HepG2 (cell line): ENCODE measurements around the gene ALKBH5. TPM values are rescaled to one million over a fixed set of nuclear protein-coding genes. Genes with fewer than 3 reads are reported as not detected.

ENCODE experiments used
- DMAP1 ChIP-seq: IDR thresholded peaks from 2 replicates; pipeline ENCODE4 v1.6.1; 2016
- ELF4 ChIP-seq: sonication (generic); formaldehyde crosslinking; IDR thresholded peaks from 2 replicates; pipeline ENCODE4 v1.5.0; 2020; ENCODE audit warnings: missing genetic modification reagents, mild to moderate bottlenecking, moderate library complexity, borderline replicate concordance
- HOXA3 ChIP-seq: sonication (generic); formaldehyde crosslinking; IDR thresholded peaks from 2 replicates; pipeline ENCODE4 v1.5.0; 2020; ENCODE audit warnings: missing genetic modification reagents
- NCOA1 ChIP-seq: sonication (generic); formaldehyde crosslinking; IDR thresholded peaks from 2 replicates; pipeline ENCODE4 v1.9.0; 2021; ENCODE audit warnings: missing genetic modification reagents
- PITX1 ChIP-seq: sonication (generic); formaldehyde crosslinking; IDR thresholded peaks from 2 replicates; pipeline ENCODE4 v1.5.1; 2020; ENCODE audit warnings: mild to moderate bottlenecking, missing genetic modification reagents
- RAD51 ChIP-seq: fragments of 450-650 bp; IDR thresholded peaks from 2 replicates; pipeline ENCODE4 v1.6.1; 2016; ENCODE audit warnings: borderline replicate concordance
- SNAI1 ChIP-seq: sonication (generic); formaldehyde crosslinking; IDR thresholded peaks from 2 replicates; pipeline ENCODE4 v1.5.0; 2020; ENCODE audit warnings: mild to moderate bottlenecking, missing genetic modification reagents, borderline replicate concordance
- SNRNP70 ChIP-seq: fragments of 200-400 bp; formaldehyde crosslinking; IDR thresholded peaks from 2 replicates; pipeline ENCODE4 v1.6.1; 2017; ENCODE audit warnings: mild to moderate bottlenecking, low read depth, low read length, moderate library complexity
- ZNF543 ChIP-seq: sonication (generic); formaldehyde crosslinking; IDR thresholded peaks from 2 replicates; pipeline ENCODE4 v1.4.0; 2020; ENCODE audit warnings: mild to moderate bottlenecking, missing genetic modification reagents
- ZNF782 ChIP-seq: sonication (generic); formaldehyde crosslinking; IDR thresholded peaks from 2 replicates; pipeline ENCODE4 v1.4.0; 2020; ENCODE audit warnings: missing genetic modification reagents, mild to moderate bottlenecking, borderline replicate concordance
- polyA plus RNA-seq, 8 experiments: library from polyadenylated mRNA; depleted of rRNA in 3 of 8; stranded (reverse) in 7 of 8; unstranded in 1 of 8; fragments of >200 nt; fragmentation: Illumina TruSeq in 4 of 8; extraction: Trizol in 4 of 8; gene quantifications; 2 replicates each; pipeline versions ENCODE4 v1.2.1 to v1.2.3, GENCODE V29; 2011 to 2016; ENCODE audit warnings: low read depth in 4 of 8, missing spikeins in 1 of 8, mixed read lengths in 1 of 8; ENCODE audit not compliant: insufficient read depth in 1 of 8
- total RNA-seq, 5 experiments: library from RNA; depleted of rRNA; stranded (reverse); fragments of >200 nt; fragmentation: Illumina TruSeq; extraction: Trizol; gene quantifications; 2 replicates each; pipeline ENCODE4 v1.2.3, GENCODE V29; 2016; ENCODE audit warnings: low read depth in 1 of 5
- TF ChIP-seq, protein P1 (sequence below): sonication (generic); formaldehyde crosslinking; IDR thresholded peaks from 2 replicates; pipeline ENCODE4 v1.4.0; 2020; ENCODE audit warnings: mild to moderate bottlenecking, missing genetic modification reagents, borderline replicate concordance
- TF ChIP-seq, protein P2 (sequence below): sonication (generic); formaldehyde crosslinking; IDR thresholded peaks from 2 replicates; pipeline ENCODE4 v1.8.0; 2022; ENCODE audit warnings: missing genetic modification reagents, low read depth, mild to moderate bottlenecking, borderline replicate concordance
- TF ChIP-seq, protein P3 (sequence below), 2 experiments: sonication (generic) in 1 of 2; formaldehyde crosslinking in 1 of 2; IDR thresholded peaks; 2 replicates each; pipeline versions ENCODE4 v1.6.1 to v1.9.0; 2014 to 2022; ENCODE audit warnings: antibody characterized with exemption in 1 of 2, borderline replicate concordance in 1 of 2, inconsistent platforms in 1 of 2, low read depth in 1 of 2, missing genetic modification reagents in 1 of 2
- TF ChIP-seq, protein P4 (sequence below): IDR thresholded peaks from 2 replicates; pipeline ENCODE4 v1.6.1; 2016; ENCODE audit warnings: mild to moderate bottlenecking

Gene ALKBH5
- total and polyA plus RNA-seq, 2 of the 13 experiments (the other 11 are each of a cell fraction or from before 2014, with no cell fraction given) = 68.9 to 76.9 TPM

DNA sequence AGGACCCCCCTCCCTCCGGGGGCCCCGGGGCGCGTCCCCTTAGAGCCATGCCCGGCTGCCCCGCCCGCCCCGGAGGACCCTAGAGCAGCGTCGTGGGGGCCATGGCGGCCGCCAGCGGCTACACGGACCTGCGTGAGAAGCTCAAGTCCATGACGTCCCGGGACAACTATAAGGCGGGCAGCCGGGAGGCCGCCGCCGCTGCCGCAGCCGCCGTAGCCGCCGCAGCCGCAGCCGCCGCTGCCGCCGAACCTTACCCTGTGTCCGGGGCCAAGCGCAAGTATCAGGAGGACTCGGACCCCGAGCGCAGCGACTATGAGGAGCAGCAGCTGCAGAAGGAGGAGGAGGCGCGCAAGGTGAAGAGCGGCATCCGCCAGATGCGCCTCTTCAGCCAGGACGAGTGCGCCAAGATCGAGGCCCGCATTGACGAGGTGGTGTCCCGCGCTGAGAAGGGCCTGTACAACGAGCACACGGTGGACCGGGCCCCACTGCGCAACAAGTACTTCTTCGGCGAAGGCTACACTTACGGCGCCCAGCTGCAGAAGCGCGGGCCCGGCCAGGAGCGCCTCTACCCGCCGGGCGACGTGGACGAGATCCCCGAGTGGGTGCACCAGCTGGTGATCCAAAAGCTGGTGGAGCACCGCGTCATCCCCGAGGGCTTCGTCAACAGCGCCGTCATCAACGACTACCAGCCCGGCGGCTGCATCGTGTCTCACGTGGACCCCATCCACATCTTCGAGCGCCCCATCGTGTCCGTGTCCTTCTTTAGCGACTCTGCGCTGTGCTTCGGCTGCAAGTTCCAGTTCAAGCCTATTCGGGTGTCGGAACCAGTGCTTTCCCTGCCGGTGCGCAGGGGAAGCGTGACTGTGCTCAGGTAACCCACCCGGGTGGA lies 759 bp downstream of the ALKBH5 start (continued):
- TF ChIP-seq DMAP1 (no peak; the same call in 1 of the 2 replicates), HOXA3 (CRISPR knock-in tag) (peak; percentile 49; the same call in 1 of the 2 replicates), SNAI1 (CRISPR knock-in tag) (no peak), PITX1 (CRISPR knock-in tag) (0 out of 2 replicates have a peak, but pooled peaks have one; percentile 46), RAD51 (no peak), ZNF543 (CRISPR knock-in tag) (0 out of 2 replicates have a peak, but pooled peaks have one; percentile 26), NCOA1 (no peak), ZNF782 (CRISPR knock-in tag) (0 out of 2 replicates have a peak, but pooled peaks have one; percentile 15), ELF4 (CRISPR knock-in tag) (no peak), SNRNP70 (no peak)
- TF ChIP-seq, protein P1, sequence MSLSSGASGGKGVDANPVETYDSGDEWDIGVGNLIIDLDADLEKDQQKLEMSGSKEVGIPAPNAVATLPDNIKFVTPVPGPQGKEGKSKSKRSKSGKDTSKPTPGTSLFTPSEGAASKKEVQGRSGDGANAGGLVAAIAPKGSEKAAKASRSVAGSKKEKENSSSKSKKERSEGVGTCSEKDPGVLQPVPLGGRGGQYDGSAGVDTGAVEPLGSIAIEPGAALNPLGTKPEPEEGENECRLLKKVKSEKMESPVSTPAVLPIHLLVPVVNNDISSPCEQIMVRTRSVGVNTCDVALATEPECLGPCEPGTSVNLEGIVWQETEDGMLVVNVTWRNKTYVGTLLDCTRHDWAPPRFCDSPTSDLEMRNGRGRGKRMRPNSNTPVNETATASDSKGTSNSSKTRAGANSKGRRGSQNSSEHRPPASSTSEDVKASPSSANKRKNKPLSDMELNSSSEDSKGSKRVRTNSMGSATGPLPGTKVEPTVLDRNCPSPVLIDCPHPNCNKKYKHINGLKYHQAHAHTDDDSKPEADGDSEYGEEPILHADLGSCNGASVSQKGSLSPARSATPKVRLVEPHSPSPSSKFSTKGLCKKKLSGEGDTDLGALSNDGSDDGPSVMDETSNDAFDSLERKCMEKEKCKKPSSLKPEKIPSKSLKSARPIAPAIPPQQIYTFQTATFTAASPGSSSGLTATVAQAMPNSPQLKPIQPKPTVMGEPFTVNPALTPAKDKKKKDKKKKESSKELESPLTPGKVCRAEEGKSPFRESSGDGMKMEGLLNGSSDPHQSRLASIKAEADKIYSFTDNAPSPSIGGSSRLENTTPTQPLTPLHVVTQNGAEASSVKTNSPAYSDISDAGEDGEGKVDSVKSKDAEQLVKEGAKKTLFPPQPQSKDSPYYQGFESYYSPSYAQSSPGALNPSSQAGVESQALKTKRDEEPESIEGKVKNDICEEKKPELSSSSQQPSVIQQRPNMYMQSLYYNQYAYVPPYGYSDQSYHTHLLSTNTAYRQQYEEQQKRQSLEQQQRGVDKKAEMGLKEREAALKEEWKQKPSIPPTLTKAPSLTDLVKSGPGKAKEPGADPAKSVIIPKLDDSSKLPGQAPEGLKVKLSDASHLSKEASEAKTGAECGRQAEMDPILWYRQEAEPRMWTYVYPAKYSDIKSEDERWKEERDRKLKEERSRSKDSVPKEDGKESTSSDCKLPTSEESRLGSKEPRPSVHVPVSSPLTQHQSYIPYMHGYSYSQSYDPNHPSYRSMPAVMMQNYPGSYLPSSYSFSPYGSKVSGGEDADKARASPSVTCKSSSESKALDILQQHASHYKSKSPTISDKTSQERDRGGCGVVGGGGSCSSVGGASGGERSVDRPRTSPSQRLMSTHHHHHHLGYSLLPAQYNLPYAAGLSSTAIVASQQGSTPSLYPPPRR (CRISPR knock-in tag) = no peak
- TF ChIP-seq, protein P2, sequence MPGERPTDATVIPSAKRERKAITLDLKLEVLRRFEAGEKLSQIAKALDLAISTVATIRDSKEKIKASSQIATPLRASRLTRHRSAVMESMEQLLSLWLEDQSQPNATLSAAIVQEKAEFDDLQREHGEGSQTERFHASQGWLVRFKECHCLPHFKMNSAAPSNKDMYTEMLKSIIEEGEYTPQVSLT (CRISPR knock-in tag) = no peak
- TF ChIP-seq, protein P3, sequence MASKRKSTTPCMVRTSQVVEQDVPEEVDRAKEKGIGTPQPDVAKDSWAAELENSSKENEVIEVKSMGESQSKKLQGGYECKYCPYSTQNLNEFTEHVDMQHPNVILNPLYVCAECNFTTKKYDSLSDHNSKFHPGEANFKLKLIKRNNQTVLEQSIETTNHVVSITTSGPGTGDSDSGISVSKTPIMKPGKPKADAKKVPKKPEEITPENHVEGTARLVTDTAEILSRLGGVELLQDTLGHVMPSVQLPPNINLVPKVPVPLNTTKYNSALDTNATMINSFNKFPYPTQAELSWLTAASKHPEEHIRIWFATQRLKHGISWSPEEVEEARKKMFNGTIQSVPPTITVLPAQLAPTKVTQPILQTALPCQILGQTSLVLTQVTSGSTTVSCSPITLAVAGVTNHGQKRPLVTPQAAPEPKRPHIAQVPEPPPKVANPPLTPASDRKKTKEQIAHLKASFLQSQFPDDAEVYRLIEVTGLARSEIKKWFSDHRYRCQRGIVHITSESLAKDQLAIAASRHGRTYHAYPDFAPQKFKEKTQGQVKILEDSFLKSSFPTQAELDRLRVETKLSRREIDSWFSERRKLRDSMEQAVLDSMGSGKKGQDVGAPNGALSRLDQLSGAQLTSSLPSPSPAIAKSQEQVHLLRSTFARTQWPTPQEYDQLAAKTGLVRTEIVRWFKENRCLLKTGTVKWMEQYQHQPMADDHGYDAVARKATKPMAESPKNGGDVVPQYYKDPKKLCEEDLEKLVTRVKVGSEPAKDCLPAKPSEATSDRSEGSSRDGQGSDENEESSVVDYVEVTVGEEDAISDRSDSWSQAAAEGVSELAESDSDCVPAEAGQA (IDR thresholded peaks at IDR 0.05; ENCODE audit: low read depth) = no peak
- TF ChIP-seq, protein P3 (CRISPR knock-in tag; IDR thresholded peaks at IDR 0.05; ENCODE audit: borderline replicate concordance) = no peak
- TF ChIP-seq, protein P4, sequence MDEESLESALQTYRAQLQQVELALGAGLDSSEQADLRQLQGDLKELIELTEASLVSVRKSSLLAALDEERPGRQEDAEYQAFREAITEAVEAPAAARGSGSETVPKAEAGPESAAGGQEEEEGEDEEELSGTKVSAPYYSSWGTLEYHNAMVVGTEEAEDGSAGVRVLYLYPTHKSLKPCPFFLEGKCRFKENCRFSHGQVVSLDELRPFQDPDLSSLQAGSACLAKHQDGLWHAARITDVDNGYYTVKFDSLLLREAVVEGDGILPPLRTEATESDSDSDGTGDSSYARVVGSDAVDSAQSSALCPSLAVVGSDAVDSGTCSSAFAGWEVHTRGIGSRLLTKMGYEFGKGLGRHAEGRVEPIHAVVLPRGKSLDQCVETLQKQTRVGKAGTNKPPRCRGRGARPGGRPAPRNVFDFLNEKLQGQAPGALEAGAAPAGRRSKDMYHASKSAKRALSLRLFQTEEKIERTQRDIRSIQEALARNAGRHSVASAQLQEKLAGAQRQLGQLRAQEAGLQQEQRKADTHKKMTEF (CRISPR knock-in tag) = no peak
